SU-DHL-6 (cell line): ENCODE data around the gene SIGLEC6.

Experiments used
- EZH2phosphoT487 ChIP-seq: fragments of 200-600 bp; sonication (generic), shearing (Covaris generic); conservative IDR thresholded peaks from 2 replicates; pipeline ENCODE4 v1.6.1; 2018; ENCODE audit warnings: mild to moderate bottlenecking, antibody characterized with exemption, low read length, moderate library complexity, mixed read lengths
- TF ChIP-seq, protein P1 (sequence below): fragments of 200-600 bp; sonication (generic); IDR thresholded peaks from one replicate; pipeline ENCODE4 v1.5.1; 2017; ENCODE audit warnings: antibody characterized with exemption, mild to moderate bottlenecking, low read length, moderate library complexity; ENCODE audit not compliant: insufficient read depth, poor library complexity, severe bottlenecking

- TF ChIP-seq, protein P1, sequence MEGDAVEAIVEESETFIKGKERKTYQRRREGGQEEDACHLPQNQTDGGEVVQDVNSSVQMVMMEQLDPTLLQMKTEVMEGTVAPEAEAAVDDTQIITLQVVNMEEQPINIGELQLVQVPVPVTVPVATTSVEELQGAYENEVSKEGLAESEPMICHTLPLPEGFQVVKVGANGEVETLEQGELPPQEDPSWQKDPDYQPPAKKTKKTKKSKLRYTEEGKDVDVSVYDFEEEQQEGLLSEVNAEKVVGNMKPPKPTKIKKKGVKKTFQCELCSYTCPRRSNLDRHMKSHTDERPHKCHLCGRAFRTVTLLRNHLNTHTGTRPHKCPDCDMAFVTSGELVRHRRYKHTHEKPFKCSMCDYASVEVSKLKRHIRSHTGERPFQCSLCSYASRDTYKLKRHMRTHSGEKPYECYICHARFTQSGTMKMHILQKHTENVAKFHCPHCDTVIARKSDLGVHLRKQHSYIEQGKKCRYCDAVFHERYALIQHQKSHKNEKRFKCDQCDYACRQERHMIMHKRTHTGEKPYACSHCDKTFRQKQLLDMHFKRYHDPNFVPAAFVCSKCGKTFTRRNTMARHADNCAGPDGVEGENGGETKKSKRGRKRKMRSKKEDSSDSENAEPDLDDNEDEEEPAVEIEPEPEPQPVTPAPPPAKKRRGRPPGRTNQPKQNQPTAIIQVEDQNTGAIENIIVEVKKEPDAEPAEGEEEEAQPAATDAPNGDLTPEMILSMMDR: no peak
- TF ChIP-seq EZH2phosphoT487: no peak
Measured at GRCh38 chr19:51508059-51508733, 23.3 kb downstream of the SIGLEC6 start.
